AG20443 (cell line): ENCODE results near the gene FHIT.

Experiments
- DNase-seq: peaks from one replicate; pipeline ENCODE4 v3.0.0; 2012; ENCODE audit warnings: low spot score, mixed read lengths

FHIT gene

DNA sequence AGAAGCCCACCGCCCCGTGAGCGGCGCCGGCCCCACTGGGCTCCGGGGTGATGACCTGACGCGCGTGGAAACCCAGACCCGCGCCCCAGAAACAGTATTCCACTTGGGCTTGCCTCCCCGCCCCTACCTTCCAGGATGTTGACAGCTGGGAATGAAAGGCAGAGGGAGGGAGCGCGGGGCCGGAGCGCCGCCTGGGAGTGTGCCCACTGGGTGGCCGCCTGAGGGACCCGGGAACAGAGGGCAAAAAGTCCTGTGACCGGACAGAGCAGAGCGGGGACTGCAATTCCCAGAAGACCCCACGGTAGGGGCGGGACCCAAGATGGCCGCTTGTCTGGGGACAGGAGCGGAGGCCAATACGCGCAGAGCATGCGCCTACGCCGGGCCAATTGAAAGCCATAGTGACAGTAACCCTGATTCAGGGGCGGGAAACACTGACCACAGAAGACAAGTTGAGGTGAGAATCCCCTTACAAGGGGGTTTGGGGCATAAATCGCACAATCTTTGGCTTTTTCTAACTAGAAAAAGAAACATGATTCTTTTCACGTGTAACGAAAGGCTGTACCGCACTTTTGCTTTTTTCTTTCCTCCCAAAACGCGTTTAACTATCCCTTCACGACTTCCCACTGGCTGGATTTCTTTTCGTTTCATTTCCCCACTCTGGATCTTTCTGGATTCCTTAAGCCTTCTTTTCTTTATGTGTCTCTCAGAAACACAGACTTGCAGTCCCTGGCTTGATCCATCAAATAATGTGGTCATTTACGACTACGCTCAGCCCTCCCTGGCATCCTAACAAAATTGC, at the start of gene FHIT:
TSS of gene FHIT (minus strand) at position 279 of the 799 bp plus-strand sequence.
- peak; percentile 99 for DNase-seq

DNA sequence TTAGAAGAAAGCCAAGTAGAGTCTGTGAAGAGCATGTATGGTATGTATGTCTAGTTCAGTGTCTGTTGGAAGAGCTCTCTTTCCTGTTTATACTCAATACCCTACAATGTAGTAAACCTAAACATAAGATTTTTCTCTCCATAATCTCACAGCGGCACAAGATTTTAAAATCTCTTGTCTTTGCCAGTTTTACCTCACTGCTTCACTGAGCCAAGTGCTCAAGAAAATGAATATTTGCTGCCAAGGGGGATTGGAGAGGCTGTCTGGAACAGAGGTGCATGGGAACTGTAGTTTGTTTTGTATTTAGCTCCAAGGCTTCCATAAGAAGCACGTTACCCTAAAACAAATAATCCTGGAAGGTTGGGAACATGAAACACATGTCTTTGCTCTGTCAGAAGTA, 49.5 kb upstream of the FHIT start:
- no peak for DNase-seq

DNA sequence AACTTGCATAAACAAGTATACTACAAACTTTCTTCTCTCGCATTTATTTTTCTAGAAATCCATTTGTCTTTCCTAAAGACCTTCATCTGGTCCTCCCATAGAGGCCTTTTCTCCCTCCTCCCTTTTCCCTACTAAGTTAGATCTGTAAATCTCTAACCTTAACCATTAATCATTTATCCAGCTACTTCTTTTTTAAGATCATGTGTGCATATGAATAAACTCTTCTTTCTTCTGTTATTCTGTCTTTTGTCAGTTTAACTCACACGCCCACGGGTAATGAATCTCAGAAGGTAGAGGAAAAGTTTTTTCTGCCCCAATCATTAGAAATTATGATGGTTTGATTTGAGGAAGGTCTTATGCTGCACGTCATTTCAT, 48.7 kb upstream of the FHIT start:
- DNase-seq: no peak

DNA sequence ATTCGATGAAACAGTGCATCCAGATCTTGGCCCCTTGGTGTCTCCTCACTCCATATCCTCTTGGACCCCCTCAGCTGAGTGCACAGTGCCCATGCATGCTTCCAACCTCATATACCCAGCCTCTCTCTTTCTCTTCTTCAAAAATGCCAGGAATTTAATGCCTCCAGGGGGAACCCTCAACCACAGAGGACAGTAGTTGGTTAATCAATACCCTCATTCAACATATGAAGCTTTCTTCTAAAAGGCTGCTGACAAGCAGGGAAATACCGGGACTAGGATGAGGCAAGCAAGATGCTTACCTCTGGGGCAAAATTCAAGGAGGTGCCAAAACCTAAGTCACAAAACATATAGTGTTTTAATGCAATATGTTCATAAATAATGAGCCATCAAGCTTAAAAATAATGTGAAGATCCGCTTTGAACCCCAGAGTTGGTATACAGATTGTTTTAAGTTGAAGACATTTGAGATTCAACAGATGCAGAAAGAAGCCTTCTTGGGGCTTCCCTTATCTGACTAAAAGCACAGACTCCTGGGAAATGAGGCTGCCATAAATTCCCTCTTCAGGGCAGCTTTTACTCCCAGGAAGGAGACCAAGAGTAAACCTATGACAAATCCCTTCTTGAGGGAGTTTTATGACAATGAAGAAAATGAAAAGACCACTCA, 48.2 kb upstream of the FHIT start:
- no peak for DNase-seq

- no peak for DNase-seq
These were observed 46.6 kb upstream of the FHIT start for GRCh38 chr3:61297821-61298220.

DNA sequence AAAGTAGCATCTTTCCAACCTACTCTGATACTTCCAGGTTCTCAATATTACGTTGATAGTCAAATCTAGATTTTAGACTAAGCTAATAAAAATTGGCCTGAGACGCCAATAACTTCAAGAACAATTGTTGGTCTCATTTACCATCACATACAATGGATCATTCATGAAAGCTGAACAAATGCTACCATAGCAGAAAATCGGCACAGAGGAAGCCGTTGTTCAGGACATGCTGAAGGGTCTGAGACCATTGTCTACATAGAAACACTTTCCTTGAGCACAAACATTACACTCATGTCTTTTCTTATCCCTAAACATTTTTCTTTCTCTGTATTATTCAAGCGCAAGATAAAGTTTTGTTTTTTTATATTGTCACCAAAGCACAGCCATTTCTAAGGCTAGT, 37.2 kb upstream of the FHIT start:
- no peak for DNase-seq

GRCh38 chr3:61283876-61284275, 32.6 kb upstream of the FHIT start:
- DNase-seq: no peak

DNA sequence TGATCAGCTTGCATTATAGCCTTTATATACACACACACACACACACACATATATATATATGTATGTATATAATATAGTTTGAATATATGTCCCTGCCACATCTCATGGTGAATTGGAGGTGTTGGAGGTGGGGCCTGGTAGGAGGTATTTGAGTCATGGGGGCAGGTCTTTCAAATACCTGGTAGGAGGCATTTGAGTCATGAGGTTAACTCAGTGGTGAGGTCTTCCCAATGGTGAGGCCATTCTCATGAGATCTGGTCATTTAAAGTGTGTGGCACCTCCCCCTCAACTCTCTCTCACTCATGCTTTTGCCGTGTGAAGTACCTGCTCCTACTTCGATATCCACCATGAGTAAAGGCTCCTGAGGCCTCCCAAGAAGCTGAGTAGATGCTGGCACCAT, 27.5 kb upstream of the FHIT start:
- no peak for DNase-seq

- no peak for DNase-seq
These were observed 26.2 kb upstream of the FHIT start for GRCh38 chr3:61277411-61277810.

DNA sequence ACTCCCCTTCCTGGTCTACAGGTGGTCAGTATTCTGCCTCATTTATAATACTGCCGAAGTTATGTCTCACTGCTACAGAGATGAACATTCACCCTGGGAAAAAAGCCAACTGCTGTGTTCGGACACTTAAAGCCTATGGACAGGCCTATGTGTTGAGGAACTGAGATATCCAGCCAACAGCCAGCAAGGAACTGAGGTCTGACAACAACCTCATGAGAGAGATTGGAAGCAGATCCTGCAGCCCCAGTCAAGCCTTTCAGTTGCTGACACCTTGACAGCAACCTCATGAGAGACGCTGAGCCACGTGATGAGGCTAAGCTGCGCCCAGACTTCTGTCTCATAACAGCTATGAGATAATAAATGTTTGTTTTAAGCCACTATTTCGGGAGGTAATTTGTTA, 18.2 kb upstream of the FHIT start:
- DNase-seq: no peak

DNA sequence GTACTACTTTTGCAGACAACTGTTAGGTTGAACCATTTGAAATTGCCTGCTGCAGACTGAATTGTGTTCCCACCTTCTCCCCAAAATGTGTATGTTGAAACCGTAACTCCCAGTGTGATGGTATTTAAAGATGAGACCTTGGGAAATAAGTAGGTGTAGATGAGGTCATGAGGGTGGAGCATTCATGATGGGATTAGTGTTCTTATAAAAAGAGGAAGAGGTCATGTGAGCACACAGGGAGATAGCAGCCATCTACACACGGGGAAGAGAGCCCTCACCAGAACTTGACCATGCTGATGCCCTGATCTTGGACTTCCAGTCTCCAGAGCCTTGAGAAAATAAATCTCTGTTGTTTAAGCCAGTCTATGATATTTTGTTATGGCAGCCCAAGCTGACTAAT, 17.4 kb upstream of the FHIT start:
- DNase-seq: no peak

- DNase-seq: no peak
These were observed 13.0 kb upstream of the FHIT start for GRCh38 chr3:61264281-61264680.

DNA sequence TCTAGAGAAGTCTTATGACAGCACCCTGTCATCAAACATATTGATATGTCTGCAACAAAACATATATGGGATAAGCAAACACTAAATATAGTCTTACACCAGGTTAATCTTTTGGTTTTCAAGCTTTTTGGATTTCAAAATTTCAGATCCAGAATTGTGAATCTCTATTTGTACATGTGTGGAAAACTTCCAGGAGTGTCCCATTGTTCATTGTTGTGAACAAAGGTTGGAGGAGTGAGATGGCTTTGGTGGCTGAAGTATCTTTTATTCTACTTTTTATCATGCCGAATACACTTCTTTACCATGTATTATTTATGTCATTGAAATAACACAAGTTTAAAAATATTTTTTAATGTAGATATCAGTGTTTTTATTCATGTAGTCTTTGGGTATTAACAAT, 5.9 kb upstream of the FHIT start:
- DNase-seq: no peak

- no peak for DNase-seq
These were observed 2.5 kb upstream of the FHIT start for GRCh38 chr3:61253756-61254155.

- DNase-seq: no peak
These were observed 1.6 kb upstream of the FHIT start for GRCh38 chr3:61252836-61253235.

GRCh38 chr3:61250784-61251173, 473 bp downstream of the FHIT start:
- peak; percentile 31 for DNase-seq

- no peak for DNase-seq
These were observed 2.8 kb downstream of the FHIT start for GRCh38 chr3:61248496-61248895.

DNA sequence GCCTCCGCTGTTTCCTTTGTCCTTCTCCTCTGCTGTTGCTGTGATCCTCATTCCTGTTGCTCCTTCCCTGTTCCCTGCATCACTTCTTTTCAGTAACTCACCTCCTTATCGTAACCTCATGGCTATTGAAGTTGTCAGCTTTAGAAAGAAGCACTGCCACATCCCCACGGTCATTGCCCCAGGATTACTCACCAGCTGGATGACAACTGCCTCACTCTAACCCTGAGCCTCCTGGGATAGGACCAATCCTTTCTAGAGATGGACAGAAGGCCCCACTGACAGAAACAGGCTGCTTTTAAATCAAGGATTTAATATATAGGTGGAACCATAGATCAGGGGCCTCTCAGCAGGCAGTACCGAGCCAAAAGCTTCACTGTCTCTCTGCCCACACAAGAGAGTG, 4.1 kb downstream of the FHIT start:
- DNase-seq: no peak

GRCh38 chr3:61239871-61240270, 11.4 kb downstream of the FHIT start:
- DNase-seq: no peak

DNA sequence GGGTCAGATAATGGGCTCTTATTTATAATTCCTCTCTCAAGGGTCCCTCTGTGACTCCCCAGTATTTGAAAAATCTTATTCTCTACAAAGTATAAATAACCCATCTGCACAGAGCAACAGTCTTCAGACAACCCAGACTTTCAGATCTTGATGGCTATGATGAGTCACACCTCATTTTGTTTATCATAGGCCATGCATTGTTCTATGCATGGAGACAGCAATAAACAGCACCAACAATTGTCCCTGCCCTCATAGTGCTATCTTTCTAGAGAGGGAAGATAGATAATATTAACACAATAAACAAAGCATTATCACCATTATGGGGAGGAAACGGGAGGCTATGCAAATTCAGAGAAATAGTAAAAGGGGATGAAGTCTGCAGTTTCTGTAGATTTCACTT, 13.4 kb downstream of the FHIT start:
- no peak for DNase-seq

DNA sequence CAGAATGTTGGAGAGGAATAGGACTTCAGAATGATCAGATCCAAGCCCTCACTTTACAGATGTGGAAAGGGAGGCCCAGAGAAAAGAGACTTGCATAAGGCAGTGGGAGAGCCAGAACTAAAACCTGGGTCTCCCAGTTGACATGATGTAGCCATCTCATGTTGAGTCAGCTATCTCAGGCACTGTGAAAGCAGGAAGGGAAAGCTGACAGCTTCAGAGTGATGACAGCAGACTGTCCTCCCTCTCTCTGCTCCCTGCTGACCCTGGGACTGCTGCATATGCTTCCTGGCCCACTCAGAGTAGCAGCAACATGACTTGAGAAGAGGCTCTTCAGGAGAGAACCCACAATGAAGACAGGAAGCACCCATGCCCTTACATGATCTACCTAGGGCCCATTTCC, 14.7 kb downstream of the FHIT start:
- no peak for DNase-seq

DNA sequence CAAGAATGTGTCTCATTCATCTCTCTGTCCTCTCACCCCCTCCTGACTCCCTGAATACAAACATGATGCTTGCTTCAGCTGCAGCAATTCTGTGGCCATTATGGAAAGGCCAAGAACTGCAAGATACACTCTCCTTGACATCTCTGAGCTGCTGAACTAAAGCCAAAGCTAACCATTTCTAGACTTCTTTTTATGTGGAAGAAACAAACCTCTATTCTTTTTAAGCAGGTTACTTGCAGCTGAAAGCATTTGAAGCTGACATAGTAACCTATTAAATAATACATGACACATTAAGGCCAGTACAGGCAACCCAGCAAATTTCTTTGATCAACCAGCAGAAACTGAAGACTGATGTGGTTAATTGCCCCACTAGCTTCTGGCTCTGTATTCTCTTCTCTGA, 17.5 kb downstream of the FHIT start:
- no peak for DNase-seq

GRCh38 chr3:61231693-61232092, 19.6 kb downstream of the FHIT start:
- DNase-seq: no peak

- no peak for DNase-seq
These were observed 23.5 kb downstream of the FHIT start for GRCh38 chr3:61227799-61228198.
